Measurements from ENCODE around the gene RIC3. TPM values are rescaled to one million over a fixed set of nuclear protein-coding genes. Genes with fewer than 3 reads are reported as not detected.

RIC3 gene
- total RNA-seq, 1 donor from 2014 or later = 3.0 TPM

- Mint-ChIP-seq H3K4me1 (ENCODE audit: low read depth, unreplicated experiment) (peaks cover 13% of the 10 kb centered on the region), H3K27ac (ENCODE audit: unreplicated experiment) (no peak overlapping the region), H3K36me3 (ENCODE audit: low read depth, unreplicated experiment) (no peaks in the 10 kb centered on the region), H3K9me3 (ENCODE audit: unreplicated experiment) (peaks cover 5% of the 10 kb centered on the region), H3K4me3 (ENCODE audit: unreplicated experiment) (no peak overlapping the region), H3K27me3 (ENCODE audit: low read depth, unreplicated experiment) (peaks cover 43% of the 10 kb centered on the region)
- Histone ChIP-seq H3K79me2 (ENCODE audit: insufficient read depth, low read length) (no peaks in the 10 kb centered on the region), H3K4me1 (ENCODE audit: insufficient read depth, low read length) (peaks cover 11% of the 10 kb centered on the region), H4K20me1 (ENCODE audit: insufficient read depth, low read length) (peaks cover 17% of the 10 kb centered on the region), H3K4me3 (ENCODE audit: insufficient read depth, low read depth, low read length) (no peak overlapping the region), H3K27me3 (ENCODE audit: insufficient read depth, low read length) (peaks cover 4% of the 10 kb centered on the region), H3K27ac (ENCODE audit: low read depth, low read length) (no peak overlapping the region), H3K36me3 (ENCODE audit: insufficient read depth, low read length) (no peaks in the 10 kb centered on the region), H2AFZ (ENCODE audit: low read depth, low read length) (no peak overlapping the region), H3K9ac (ENCODE audit: low read length) (no peak overlapping the region), H3K4me2 (ENCODE audit: low read length) (no peak overlapping the region), H3K9me3 (ENCODE audit: insufficient read depth, low read depth, low read length) (no peaks in the 10 kb centered on the region)
- TF ChIP-seq CTCF (IDR thresholded peaks at IDR 0.05; ENCODE audit: insufficient read depth, low read depth, low read length) (no peak), EZH2 (IDR thresholded peaks at IDR 0.05; ENCODE audit: insufficient read depth, low read length) (no peak)
- no peak for DNase-seq (ENCODE audit: low read depth)
- no peak for FAIRE-seq
These were observed 89.6 kb downstream of the RIC3 start for GRCh38 chr11:8079111-8079675.

GRCh38 chr11:8075119-8075726 lies 93.6 kb downstream of the RIC3 start:
- Mint-ChIP-seq H3K9me3 (ENCODE audit: unreplicated experiment) (peaks cover 3% of the 10 kb centered on the region), H3K27me3 (ENCODE audit: low read depth, unreplicated experiment) (peaks cover 57% of the 10 kb centered on the region)
- no peak for TF ChIP-seq EZH2 (IDR thresholded peaks at IDR 0.05; ENCODE audit: insufficient read depth, low read length)

GRCh38 chr11:8071616-8072581 lies 96.9 kb downstream of the RIC3 start:
- no peaks in the 10 kb centered on the region for H3K36me3 ChIP-seq (ENCODE audit: insufficient read depth, low read length)
- no peak overlapping the region for H3K9ac ChIP-seq (ENCODE audit: low read length)
- Mint-ChIP-seq H3K9me3 (ENCODE audit: unreplicated experiment) (no peaks in the 10 kb centered on the region), H3K36me3 (ENCODE audit: low read depth, unreplicated experiment) (no peaks in the 10 kb centered on the region), H3K27me3 (ENCODE audit: low read depth, unreplicated experiment) (peaks cover 46% of the 10 kb centered on the region), H3K4me3 (ENCODE audit: unreplicated experiment) (no peak overlapping the region), H3K27ac (ENCODE audit: unreplicated experiment) (no peak overlapping the region), H3K4me1 (ENCODE audit: low read depth, unreplicated experiment) (peaks cover 23% of the 10 kb centered on the region)
- H3K27ac ChIP-seq (ENCODE audit: low read depth, low read length) = no peak overlapping the region
- no peak for FAIRE-seq
- H3K79me2 ChIP-seq (ENCODE audit: insufficient read depth, low read length) = no peaks in the 10 kb centered on the region
- DNase-seq (ENCODE audit: low read depth) = no peak
- peaks cover 30% of the 10 kb centered on the region for H3K27me3 ChIP-seq (ENCODE audit: insufficient read depth, low read length)
- H4K20me1 ChIP-seq (ENCODE audit: insufficient read depth, low read length) = peaks cover 8% of the 10 kb centered on the region
- H3K4me2 ChIP-seq (ENCODE audit: low read length) = no peak overlapping the region
- no peak for TF ChIP-seq EZH2 (IDR thresholded peaks at IDR 0.05; ENCODE audit: insufficient read depth, low read length)
- no peak for TF ChIP-seq CTCF (IDR thresholded peaks at IDR 0.05; ENCODE audit: insufficient read depth, low read depth, low read length)
- H3K4me3 ChIP-seq (ENCODE audit: insufficient read depth, low read depth, low read length) = no peak overlapping the region
- peaks cover 24% of the 10 kb centered on the region for H3K4me1 ChIP-seq (ENCODE audit: insufficient read depth, low read length)
- H2AFZ ChIP-seq (ENCODE audit: low read depth, low read length) = no peak overlapping the region
- no peaks in the 10 kb centered on the region for H3K9me3 ChIP-seq (ENCODE audit: insufficient read depth, low read depth, low read length)

More at GRCh38 chr11:8075119-8075726, 93.6 kb downstream of the RIC3 start:
- Histone ChIP-seq H3K4me3 (ENCODE audit: insufficient read depth, low read depth, low read length) (no peak overlapping the region), H3K27me3 (ENCODE audit: insufficient read depth, low read length) (peaks cover 30% of the 10 kb centered on the region), H3K4me2 (ENCODE audit: low read length) (no peak overlapping the region), H3K4me1 (ENCODE audit: insufficient read depth, low read length) (peaks cover 6% of the 10 kb centered on the region), H3K79me2 (ENCODE audit: insufficient read depth, low read length) (no peaks in the 10 kb centered on the region), H4K20me1 (ENCODE audit: insufficient read depth, low read length) (no peaks in the 10 kb centered on the region), H3K9ac (ENCODE audit: low read length) (no peak overlapping the region), H3K36me3 (ENCODE audit: insufficient read depth, low read length) (no peaks in the 10 kb centered on the region), H2AFZ (ENCODE audit: low read depth, low read length) (no peak overlapping the region), H3K9me3 (ENCODE audit: insufficient read depth, low read depth, low read length) (no peaks in the 10 kb centered on the region), H3K27ac (ENCODE audit: low read depth, low read length) (no peak overlapping the region)
- Mint-ChIP-seq H3K4me1 (ENCODE audit: low read depth, unreplicated experiment) (no peaks in the 10 kb centered on the region), H3K27ac (ENCODE audit: unreplicated experiment) (no peak overlapping the region), H3K36me3 (ENCODE audit: low read depth, unreplicated experiment) (no peaks in the 10 kb centered on the region), H3K4me3 (ENCODE audit: unreplicated experiment) (no peak overlapping the region)
- FAIRE-seq (no peak), DNase-seq (ENCODE audit: low read depth) (no peak)
